SK-N-SH (cell line): ENCODE data around the gene ADRB2.

Experiments
- JUND ChIP-seq: IDR thresholded peaks from 2 replicates; pipeline ENCODE4 v1.4.0; 2012
- RAD21 ChIP-seq: IDR thresholded peaks from 2 replicates; pipeline ENCODE4 v1.6.1; 2012; ENCODE audit warnings: mild to moderate bottlenecking, low read length
- RCOR1 ChIP-seq: fragments of 150-350 bp; IDR thresholded peaks from 2 replicates; pipeline ENCODE4 v1.6.1; 2017; ENCODE audit warnings: antibody characterized with exemption, low read length
- TF ChIP-seq, protein P1 (sequence below): fragments of 200-600 bp; sonication (generic); IDR thresholded peaks from 2 replicates; pipeline ENCODE4 v1.6.1; 2017; ENCODE audit warnings: antibody characterized with exemption, mild to moderate bottlenecking, moderate library complexity

DNA sequence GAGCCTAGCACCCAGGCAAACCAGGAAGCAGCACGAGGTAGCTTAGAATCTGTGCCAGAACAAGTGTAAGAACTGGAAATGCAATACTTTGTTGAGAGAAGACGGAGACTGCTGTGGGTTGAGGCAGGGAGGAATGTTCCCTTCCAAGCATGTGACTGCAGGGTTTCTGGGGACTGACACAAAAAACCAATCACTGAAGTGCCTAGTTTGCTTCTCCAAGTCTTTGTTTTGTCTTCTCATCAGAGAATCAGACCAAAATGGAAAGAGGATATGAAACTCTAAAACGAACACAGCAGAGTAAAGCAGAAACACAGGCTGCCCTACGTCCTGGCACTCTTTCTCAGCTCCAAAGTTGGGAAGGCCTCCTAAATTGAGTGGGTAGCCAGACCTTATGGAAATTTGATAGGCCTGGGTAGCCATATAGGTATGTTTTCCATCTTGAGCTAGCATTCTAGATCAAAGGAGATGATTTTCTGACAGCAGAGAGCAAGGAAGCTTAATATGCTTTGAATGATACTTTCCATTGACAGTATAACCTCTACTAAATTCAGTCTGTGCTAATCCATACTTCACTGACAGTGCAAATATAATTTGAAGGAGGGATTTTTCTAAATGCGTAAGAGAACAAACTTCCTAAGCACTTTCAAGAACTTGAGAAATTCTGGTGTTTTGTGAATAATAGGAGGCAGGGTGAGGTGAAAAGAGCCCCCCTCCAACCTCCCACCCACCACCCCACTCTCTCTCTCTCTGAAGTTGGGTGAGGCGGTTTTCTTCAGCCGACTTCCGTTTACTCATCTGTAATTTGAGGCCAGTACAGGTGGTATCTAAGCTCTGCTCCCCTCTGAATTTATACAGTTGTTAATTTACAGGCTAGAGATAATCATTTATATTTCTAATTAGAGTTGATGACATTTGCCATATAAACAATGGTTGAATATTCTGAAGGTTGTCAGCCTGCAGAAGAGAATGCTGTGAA, 5.5 kb downstream of the ADRB2 start:
- TF ChIP-seq, protein P1, sequence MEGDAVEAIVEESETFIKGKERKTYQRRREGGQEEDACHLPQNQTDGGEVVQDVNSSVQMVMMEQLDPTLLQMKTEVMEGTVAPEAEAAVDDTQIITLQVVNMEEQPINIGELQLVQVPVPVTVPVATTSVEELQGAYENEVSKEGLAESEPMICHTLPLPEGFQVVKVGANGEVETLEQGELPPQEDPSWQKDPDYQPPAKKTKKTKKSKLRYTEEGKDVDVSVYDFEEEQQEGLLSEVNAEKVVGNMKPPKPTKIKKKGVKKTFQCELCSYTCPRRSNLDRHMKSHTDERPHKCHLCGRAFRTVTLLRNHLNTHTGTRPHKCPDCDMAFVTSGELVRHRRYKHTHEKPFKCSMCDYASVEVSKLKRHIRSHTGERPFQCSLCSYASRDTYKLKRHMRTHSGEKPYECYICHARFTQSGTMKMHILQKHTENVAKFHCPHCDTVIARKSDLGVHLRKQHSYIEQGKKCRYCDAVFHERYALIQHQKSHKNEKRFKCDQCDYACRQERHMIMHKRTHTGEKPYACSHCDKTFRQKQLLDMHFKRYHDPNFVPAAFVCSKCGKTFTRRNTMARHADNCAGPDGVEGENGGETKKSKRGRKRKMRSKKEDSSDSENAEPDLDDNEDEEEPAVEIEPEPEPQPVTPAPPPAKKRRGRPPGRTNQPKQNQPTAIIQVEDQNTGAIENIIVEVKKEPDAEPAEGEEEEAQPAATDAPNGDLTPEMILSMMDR = no peak
- TF ChIP-seq RCOR1 (no peak), RAD21 (no peak), JUND (no peak)
